T-cell (primary cell): ENCODE results near the gene SAFB2. TPM values are rescaled to one million over a fixed set of nuclear protein-coding genes. Genes with fewer than 3 reads are reported as not detected.
A peak's percentile ranks its signal among the peaks of the same experiment; 100 is the strongest.

Experiments
- ATAC-seq, 4 experiments: fragments of 200-7000 bp in 3 of 4; fragments of 150-1000 bp in 1 of 4; cut with Tn5 transposase; replicated peaks in 1 of 4; 1 replicate in 3 of 4; 2 replicates in 1 of 4; pipeline ENCODE4 v1.10.0; 2021; ENCODE audit warnings: moderate library complexity in 3 of 4, mild to moderate bottlenecking in 2 of 4, moderate number of reproducible peaks in 1 of 4
- CTCF ChIA-PET, 2 donors: fragments of 300-600 bp; sonication (Branson Sonifier 250); formaldehyde crosslinking; loops; one replicate each; lab custom pipeline; 2022; ENCODE audit warnings: antibody characterized with exemption in 2 of 2; lab: Charles Lee
- POLR2A ChIA-PET, 2 donors: fragments of 300-600 bp; sonication (Branson Sonifier 250); formaldehyde crosslinking; loops; one replicate each; lab custom pipeline; 2022; ENCODE audit warnings: antibody characterized with exemption in 2 of 2; lab: Charles Lee
- DNase-seq, 35 experiments: peaks; one replicate each; pipeline versions ENCODE4 v3.0.0 to v3.0.0-alpha.2; 2013 to 2023
- H3K27ac ChIP-seq: one replicate; pipeline ENCODE4 v1.5.1; 2013; ENCODE audit warnings: low read length
- H3K27me3 ChIP-seq, 2 experiments: replicated peaks in 1 of 2; 1 replicate in 1 of 2; 2 replicates in 1 of 2; pipeline versions ENCODE4 v1.6.1 to v1.7.0; 2013; ENCODE audit warnings: low read length in 1 of 2, mixed read lengths in 1 of 2; ENCODE audit not compliant: control insufficient read depth in 2 of 2, insufficient read depth in 2 of 2; ENCODE audit errors: extremely low read depth in 1 of 2
- H3K36me3 ChIP-seq, 2 donors: 1 replicate in 1 of 2; 2 replicates in 1 of 2; pipeline versions ENCODE4 v1.6.1 to v1.7.0; 2013; ENCODE audit warnings: low read length in 1 of 2; ENCODE audit not compliant: control insufficient read depth in 2 of 2, insufficient read depth in 1 of 2; ENCODE audit errors: extremely low read depth in 1 of 2
- H3K4me1 ChIP-seq, 2 experiments: 1 replicate in 1 of 2; 2 replicates in 1 of 2; pipeline versions ENCODE4 v1.6.1 to v1.7.0; 2013; ENCODE audit warnings: low read length in 2 of 2, mixed read lengths in 1 of 2; ENCODE audit not compliant: insufficient read depth in 2 of 2, control insufficient read depth in 1 of 2; ENCODE audit errors: extremely low read depth in 1 of 2
- H3K4me3 ChIP-seq, 2 donors: 1 replicate in 1 of 2; 2 replicates in 1 of 2; pipeline versions ENCODE4 v1.5.1 to v1.7.0; 2013; ENCODE audit warnings: mild to moderate bottlenecking in 2 of 2, low read length in 1 of 2, moderate library complexity in 1 of 2; ENCODE audit not compliant: control insufficient read depth in 1 of 2; ENCODE audit errors: extremely low read depth in 1 of 2
- H3K9me3 ChIP-seq: 2 replicates; pipeline ENCODE4 v1.7.0; 2013
- H3K27ac Mint-ChIP-seq, 2 donors: one replicate each; pipeline ENCODE4 v1.8.0; 2020 to 2021; ENCODE audit warnings: mild to moderate bottlenecking in 2 of 2, mixed read lengths in 2 of 2
- H3K27me3 Mint-ChIP-seq, 2 donors: one replicate each; pipeline ENCODE4 v1.8.0; 2021 to 2022; ENCODE audit warnings: mixed read lengths in 2 of 2
- H3K36me3 Mint-ChIP-seq: one replicate; pipeline ENCODE4 v1.8.0; 2021; ENCODE audit warnings: mixed read lengths
- H3K4me1 Mint-ChIP-seq, 3 donors: one replicate each; pipeline ENCODE4 v1.8.0; 2020 to 2022; ENCODE audit warnings: mixed read lengths in 3 of 3, mild to moderate bottlenecking in 1 of 3
- H3K4me3 Mint-ChIP-seq, 3 donors: one replicate each; pipeline ENCODE4 v1.8.0; 2020 to 2022; ENCODE audit warnings: mild to moderate bottlenecking in 3 of 3, mixed read lengths in 3 of 3, moderate library complexity in 3 of 3
- H3K9me3 Mint-ChIP-seq, 3 donors: one replicate each; pipeline ENCODE4 v1.8.0; 2020 to 2022; ENCODE audit warnings: mixed read lengths in 3 of 3
- WGBS: methylation state at CpG from one replicate; pipeline ENCODE4 v1.1.5; 2013; ENCODE audit warnings: missing lambda C conversion rate; ENCODE audit not compliant: insufficient coverage; 5-methylcytosine and 5-hydroxymethylcytosine counted together
- total RNA-seq, 35 experiments: library from RNA in 6 of 35; stranded (reverse) in 6 of 35; fragments of 120-200 nt in 1 of 35; gene quantifications; one replicate each; pipeline versions ENCODE4 v1.2.1 to v1.2.4 and lab custom pipeline; 2013 to 2026

SAFB2 gene
- total RNA-seq, 5 donors from 2014 or later (not counting 1 experiment from before 2014, with no cell fraction given) = 222 to 253 (median 237) TPM

- Mint-ChIP-seq H3K4me3 (peak overlapping the region; percentile 100), H3K36me3 (peaks cover 47% of the 10 kb centered on the region), H3K9me3 (no peaks in the 10 kb centered on the region), H3K27ac (peak overlapping the region; percentile 83 to 85), H3K27me3 (no peaks in the 10 kb centered on the region), H3K4me1 (peaks cover 74 to 81% (median 76%) of the 10 kb centered on the region in 3 donors)
- ATAC-seq (no peak), DNase-seq (no peak)
- no peak overlapping the region for H3K27ac ChIP-seq
- POLR2A ChIA-PET = interaction anchor here in 1 of 2 donors (0.7 kb wide), 2 partner anchors 9 to 677 kb away, joined by 6 to 9 read pairs; no protein-coding TSS in a partner anchor
- 40% methylated on average over 5 of the region's 8 CpGs for WGBS
- H3K36me3 ChIP-seq = peaks cover 8 to 61% of the 10 kb centered on the region in 2 donors
- H3K4me1 ChIP-seq = peaks cover 51 to 77% of the 10 kb centered on the region in 2 experiments
- no peaks in the 10 kb centered on the region for H3K27me3 ChIP-seq
- H3K4me3 ChIP-seq = peak overlapping the region; percentile 79 to 98
- no peaks in the 10 kb centered on the region for H3K9me3 ChIP-seq
- CTCF ChIA-PET = no interaction called here
Observed at GRCh38 chr19:5624741-5625278, 2.2 kb upstream of the SAFB2 start.

DNA sequence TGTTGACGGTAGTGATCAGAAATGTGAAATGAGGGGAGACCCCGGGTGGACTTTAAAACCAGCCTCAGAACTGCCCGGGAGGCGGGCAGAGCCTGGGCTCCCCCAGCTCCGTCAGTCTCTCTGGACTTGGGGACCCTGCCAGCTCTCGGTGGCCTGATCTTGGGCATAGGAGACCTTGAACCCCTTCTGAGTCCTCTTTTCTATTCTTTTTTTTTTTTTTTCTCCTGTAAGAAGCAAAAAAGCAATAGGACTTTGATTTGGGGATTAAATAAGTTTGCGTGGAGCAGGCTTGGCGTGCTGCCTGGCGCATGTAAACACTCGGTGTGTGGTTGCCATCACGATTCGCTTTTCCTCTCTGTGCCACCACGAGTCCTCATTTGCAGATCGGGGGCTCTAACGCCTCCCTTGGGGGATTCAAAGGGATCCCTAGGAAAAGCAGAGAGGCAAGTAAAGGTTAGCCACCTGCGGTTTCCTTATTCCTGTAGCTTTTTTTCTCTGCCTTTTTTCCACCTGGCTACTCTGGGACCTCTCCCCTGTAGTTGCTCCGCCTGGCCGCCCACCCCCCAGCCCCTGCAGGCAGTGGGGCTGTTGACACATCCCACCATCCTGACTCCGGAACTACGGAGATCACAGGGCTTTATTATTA lies 1.6 kb upstream of the SAFB2 start:
- Histone ChIP-seq H3K4me3 (peak overlapping the region; percentile 79 to 98), H3K9me3 (no peaks in the 10 kb centered on the region), H3K36me3 (peaks cover 3 to 60% of the 10 kb centered on the region in 2 donors), H3K27me3 (no peaks in the 10 kb centered on the region), H3K4me1 (peaks cover 52 to 77% of the 10 kb centered on the region in 2 experiments), H3K27ac (peak overlapping the region; percentile 85)
- H3K27me3 Mint-ChIP-seq = no peaks in the 10 kb centered on the region
- ChIA-PET CTCF (interaction anchor here in 1 of 2 donors (0.7 kb wide), 1 partner anchor 857 kb away, joined by 3 read pairs; no protein-coding TSS in a partner anchor), POLR2A (interaction anchor here (0.7 kb wide), 3 partner anchors 8 to 676 kb away, joined by 3 to 9 read pairs (median 6); no protein-coding TSS in a partner anchor)
- H3K36me3 Mint-ChIP-seq = peaks cover 47% of the 10 kb centered on the region
- peak overlapping the region; percentile 100 for H3K4me3 Mint-ChIP-seq
- no peak for ATAC-seq
- H3K9me3 Mint-ChIP-seq = no peaks in the 10 kb centered on the region
- WGBS = 0% methylated on average over 2 of the region's 20 CpGs
- peak in 17 of 35 experiments; percentile 6 to 54 (median 17) for DNase-seq
- H3K4me1 Mint-ChIP-seq = peaks cover 75 to 80% (median 79%) of the 10 kb centered on the region in 3 donors
- H3K27ac Mint-ChIP-seq = peak overlapping the region; percentile 83 to 85

DNA sequence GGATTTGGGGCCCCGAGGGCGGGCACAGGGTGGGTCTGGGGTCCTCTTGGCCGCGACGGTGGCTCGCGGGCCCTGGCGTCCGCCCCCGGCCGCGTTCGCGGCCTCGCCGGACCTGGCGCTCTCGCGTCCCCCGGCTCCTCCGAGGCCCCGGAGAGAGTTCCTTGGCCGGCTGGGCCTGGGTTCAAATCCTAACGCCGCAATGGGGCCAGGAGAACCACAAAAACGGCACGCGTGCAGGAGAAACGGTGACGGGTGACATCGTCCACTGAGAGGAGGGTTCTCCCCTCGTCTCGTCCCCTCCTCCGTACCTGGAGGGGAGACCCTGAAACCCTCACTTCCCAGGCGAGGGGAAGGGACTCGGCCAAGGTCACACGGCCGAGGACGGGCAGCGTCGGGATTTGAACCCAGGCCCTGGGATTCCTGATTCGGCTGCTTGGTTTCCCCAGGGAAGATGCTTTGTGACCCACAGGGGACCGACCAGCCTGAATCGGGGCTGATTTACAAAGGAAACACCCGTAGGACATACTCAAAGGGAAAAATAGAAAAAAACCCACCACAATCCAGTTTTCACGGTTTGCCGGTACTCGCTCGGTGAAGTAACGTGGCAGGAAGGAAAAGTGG lies 931 bp upstream of the SAFB2 start:
- Histone ChIP-seq H3K36me3 (peaks cover 6 to 59% of the 10 kb centered on the region in 2 donors), H3K27me3 (no peaks in the 10 kb centered on the region), H3K4me3 (peak overlapping the region; percentile 79 to 98), H3K27ac (peak overlapping the region; percentile 85), H3K4me1 (peaks cover 55 to 78% of the 10 kb centered on the region in 2 experiments), H3K9me3 (no peaks in the 10 kb centered on the region)
- ATAC-seq = peak in 2 of 4 experiments; percentile 0 to 1
- Mint-ChIP-seq H3K27me3 (no peaks in the 10 kb centered on the region), H3K4me1 (peaks cover 75 to 80% (median 79%) of the 10 kb centered on the region in 3 donors), H3K9me3 (no peaks in the 10 kb centered on the region), H3K36me3 (peaks cover 44% of the 10 kb centered on the region), H3K27ac (peak overlapping the region; percentile 99), H3K4me3 (peak overlapping the region; percentile 100)
- DNase-seq = peak in 8 of 35 experiments; percentile 2 to 33 (median 6)
- ChIA-PET CTCF (interaction anchor here in 1 of 2 donors (0.7 to 1.0 kb wide), 2 partner anchors 66 to 858 kb away, joined by 3 read pairs; partner anchors contain the start of gene RPL36), POLR2A (interaction anchor here (0.6 to 0.7 kb wide), 2 partner anchors 43 to 97 kb away, joined by 3 read pairs; partner anchors contain the start of genes CATSPERD (in 1 of the 2) and LONP1 (in 1 of the 2))
- 0% methylated on average over 35 of the region's 50 CpGs for WGBS

GRCh38 chr19:5621945-5622464 lies 571 bp downstream of the SAFB2 start:
- ChIA-PET CTCF (interaction anchor here in 1 of 2 donors (0.6 to 1.5 kb wide), 3 partner anchors 17 to 65 kb away, joined by 3 to 4 read pairs (median 3); no protein-coding TSS in a partner anchor), POLR2A (interaction anchor here (0.6 to 1.2 kb wide), 3 partner anchors 9 to 1946 kb away, joined by 3 to 19 read pairs (median 3); no protein-coding TSS in a partner anchor)
- H3K27ac ChIP-seq = peak overlapping the region; percentile 61
- ATAC-seq = no peak
- Mint-ChIP-seq H3K4me1 (peaks cover 75 to 83% (median 80%) of the 10 kb centered on the region in 3 donors), H3K4me3 (peak overlapping the region; percentile 100), H3K9me3 (no peaks in the 10 kb centered on the region), H3K27me3 (no peaks in the 10 kb centered on the region), H3K36me3 (peaks cover 46% of the 10 kb centered on the region), H3K27ac (peak overlapping the region; percentile 90 to 99)
- peaks cover 47 to 65% of the 10 kb centered on the region in 2 experiments for H3K4me1 ChIP-seq
- H3K9me3 ChIP-seq = no peaks in the 10 kb centered on the region
- peak overlapping the region; percentile 79 to 82 for H3K4me3 ChIP-seq
- no peaks in the 10 kb centered on the region for H3K27me3 ChIP-seq
- WGBS = under 1% methylated on average over 32 of the region's 35 CpGs
- peaks cover 6 to 55% of the 10 kb centered on the region in 2 donors for H3K36me3 ChIP-seq
- DNase-seq = peak in 12 of 35 experiments; percentile 1 to 33 (median 12)

DNA sequence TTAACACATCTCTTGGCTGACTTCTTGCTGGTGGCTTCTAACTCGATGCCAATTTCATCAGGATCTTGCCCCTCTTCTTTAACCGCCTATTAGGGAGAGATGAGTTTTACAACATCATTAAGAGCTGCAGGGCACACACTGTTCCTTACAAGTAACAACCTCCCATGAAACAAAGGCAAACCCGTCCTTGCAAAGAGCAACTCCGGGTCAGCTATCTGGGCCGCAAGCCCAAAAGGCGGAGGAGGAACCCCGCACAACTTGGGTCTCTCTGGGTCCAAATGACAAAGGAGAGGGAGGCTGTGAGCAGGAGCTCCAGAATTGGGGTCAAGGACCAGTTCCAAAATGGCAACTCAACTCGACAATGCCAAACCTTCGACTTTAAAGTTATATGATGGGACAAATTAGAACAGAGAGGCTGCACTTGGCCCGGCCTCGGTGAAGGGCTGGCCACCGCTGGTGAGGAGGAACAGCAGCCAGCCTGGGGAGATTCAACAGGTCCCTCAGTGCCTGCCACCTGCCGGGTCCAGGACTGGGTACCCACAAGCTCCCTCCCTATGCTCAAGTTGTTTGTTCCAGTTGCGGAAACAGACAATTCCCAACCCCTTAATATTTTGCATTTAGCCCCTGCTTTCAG lies 1.1 kb downstream of the SAFB2 start:
- H3K27ac Mint-ChIP-seq = peak overlapping the region; percentile 90 to 99
- H3K36me3 ChIP-seq = peaks cover 3 to 50% of the 10 kb centered on the region in 2 donors
- ATAC-seq (no peak), DNase-seq (peak in 2 of 35 experiments; percentile 2 to 18)
- peak overlapping the region; percentile 100 for H3K4me3 Mint-ChIP-seq
- H3K27me3 Mint-ChIP-seq = no peaks in the 10 kb centered on the region
- POLR2A ChIA-PET = interaction anchor here in 1 of 2 donors (0.6 to 1.2 kb wide), 2 partner anchors 9 to 1947 kb away, joined by 3 to 19 read pairs; no protein-coding TSS in a partner anchor
- H3K27me3 ChIP-seq = no peaks in the 10 kb centered on the region
- H3K9me3 ChIP-seq = no peaks in the 10 kb centered on the region
- peaks cover 69 to 84% (median 76%) of the 10 kb centered on the region in 3 donors for H3K4me1 Mint-ChIP-seq
- CTCF ChIA-PET = interaction anchor here in 1 of 2 donors (1.4 to 1.5 kb wide), 2 partner anchors 17 to 66 kb away, joined by 3 to 4 read pairs; no protein-coding TSS in a partner anchor
- peaks cover 44% of the 10 kb centered on the region for H3K36me3 Mint-ChIP-seq
- no peaks in the 10 kb centered on the region for H3K9me3 Mint-ChIP-seq
- H3K4me3 ChIP-seq = peak overlapping the region; percentile 79 to 82
- peaks cover 44 to 59% of the 10 kb centered on the region in 2 experiments for H3K4me1 ChIP-seq
- peak overlapping the region; percentile 61 for H3K27ac ChIP-seq
- 38% methylated on average over 11 of the region's 14 CpGs for WGBS
